HG03469 (cell line): ENCODE data around the gene CAMKMT.

Experiments
- ATAC-seq: cut with Tn5 transposase; IDR thresholded peaks from one replicate; pipeline ENCODE4 v1.9.1; 2021; ENCODE audit warnings: mild to moderate bottlenecking, moderate library complexity, moderate number of reproducible peaks; ENCODE audit not compliant: unreplicated experiment

CAMKMT gene

DNA sequence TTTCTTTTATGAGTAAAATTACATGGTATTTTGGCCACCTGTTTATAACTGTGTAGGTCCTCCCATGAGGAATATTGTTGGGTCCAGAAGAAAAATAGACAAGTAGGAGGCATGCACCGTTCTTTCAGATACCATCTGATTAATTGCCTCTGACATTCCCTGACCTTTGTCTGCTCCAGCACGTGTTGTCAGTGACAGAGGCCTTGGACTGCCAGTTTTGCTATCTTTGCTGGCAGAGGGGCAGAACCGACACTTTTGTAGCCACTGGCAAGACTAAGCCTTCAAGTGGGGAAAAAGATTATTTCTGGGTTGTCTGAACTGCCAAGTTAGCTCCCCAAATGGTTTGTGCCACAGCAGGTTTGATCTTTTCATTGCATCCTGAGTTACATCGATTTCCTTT lies 276.9 kb downstream of the CAMKMT start:
- no peak for ATAC-seq

DNA sequence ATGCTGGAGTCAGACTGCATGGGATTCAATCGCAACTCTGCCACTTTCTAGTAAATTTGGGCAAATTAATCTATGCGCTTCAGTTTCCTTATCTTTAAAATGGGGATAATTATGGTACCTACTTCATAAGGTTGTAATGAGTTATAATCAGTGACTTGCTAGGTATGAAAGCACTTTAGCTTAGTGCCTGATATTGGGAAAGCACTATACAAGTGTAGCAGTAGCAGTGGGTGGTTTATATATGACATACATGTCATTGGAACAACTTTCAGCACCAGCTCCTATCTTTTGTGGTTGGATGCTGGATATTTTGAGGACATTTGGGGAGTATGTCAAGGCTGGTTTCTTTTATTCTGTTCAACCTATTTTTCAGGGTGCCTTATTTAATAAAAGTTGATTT lies 277.7 kb downstream of the CAMKMT start:
- ATAC-seq = no peak

DNA sequence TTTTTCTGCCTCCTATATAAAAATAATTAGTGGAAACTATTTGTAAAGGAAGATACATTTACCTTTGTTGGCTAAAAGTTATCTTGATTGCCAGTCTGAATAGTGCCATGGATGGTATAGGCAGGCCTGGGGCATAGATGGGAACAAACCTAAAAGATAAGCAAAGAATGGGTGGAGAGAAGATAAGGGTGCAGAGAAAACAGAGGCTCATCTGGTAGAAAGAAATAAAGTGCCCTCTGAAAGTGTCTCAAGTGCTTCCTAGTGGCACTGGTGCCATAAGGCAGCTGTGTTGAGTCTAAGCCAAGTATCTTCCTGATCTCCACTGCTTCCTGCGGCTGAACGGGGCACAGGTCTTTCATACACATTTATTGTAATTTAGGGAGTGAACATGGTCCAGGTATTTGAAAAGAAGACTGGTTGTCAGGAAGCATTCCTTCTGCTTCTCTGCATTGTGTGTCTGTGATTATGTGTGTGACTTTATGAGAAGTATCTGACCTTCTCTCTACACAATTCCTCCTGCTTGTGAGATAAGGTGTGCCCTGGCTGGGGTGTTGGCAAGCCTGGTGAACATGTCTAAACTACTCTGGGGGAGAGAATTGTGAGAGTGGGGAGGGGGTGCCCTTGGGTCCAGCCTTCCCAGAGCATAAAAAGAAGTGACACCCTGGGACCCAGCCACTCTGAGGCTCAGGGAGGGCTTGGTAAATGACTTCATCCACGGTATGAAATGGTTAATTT lies 280.5 kb downstream of the CAMKMT start:
- ATAC-seq = no peak

DNA sequence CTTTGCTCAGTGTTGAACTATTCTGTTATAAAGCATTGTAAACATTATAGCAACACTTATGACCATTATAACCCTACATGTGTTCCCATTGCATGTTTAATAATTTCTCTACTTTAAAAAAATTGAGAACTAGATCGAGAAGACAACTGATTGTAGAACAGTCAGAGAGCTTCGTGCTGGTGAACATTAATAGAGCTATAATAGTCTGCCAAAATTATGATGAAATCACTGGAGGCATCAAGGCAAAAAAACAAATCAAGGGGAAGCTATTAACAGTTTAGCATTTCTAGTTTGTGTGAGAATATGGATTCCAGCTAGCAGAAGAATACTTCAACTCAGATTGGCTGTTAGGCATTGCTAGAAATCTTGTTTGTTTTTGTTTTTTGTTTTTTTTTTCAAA lies 284.2 kb downstream of the CAMKMT start:
- ATAC-seq = no peak

DNA sequence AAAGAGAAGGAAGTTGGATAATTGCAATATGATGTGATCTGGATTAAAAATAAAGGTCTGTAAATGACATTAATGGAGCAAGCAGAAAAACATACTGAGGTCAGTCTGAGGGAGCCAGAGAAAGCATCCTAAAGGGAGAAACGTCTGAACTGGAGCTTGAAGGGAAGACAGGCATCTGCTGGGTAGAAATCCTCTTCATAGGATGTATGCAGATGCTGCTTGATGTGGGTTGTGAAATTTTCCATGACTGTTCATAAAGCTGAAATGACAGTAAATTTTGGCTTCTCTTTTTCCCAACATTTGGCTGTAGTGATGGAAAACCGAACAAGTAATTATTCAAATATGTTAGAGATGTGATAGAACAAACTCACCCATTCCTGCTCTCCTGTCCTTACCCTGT lies 287.6 kb downstream of the CAMKMT start:
- ATAC-seq = no peak

DNA sequence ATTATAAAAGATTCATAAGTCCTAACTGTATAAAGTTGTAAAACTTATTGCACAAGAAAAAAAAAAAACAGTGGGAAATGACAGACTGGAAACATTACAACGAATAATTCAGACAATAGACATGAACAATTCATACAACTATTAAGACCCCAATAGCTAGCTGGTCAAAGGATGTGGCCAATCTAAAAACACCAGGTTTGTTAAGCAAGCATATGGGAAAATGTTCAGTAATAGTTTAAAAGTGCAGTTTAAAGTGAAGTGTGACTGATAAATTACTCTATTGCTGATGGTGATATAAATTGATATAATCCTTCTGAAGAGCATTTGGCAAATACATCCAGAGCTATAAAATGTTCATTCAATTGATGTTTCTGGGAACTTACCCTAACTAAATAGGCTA lies 289.0 kb downstream of the CAMKMT start:
- ATAC-seq = no peak

DNA sequence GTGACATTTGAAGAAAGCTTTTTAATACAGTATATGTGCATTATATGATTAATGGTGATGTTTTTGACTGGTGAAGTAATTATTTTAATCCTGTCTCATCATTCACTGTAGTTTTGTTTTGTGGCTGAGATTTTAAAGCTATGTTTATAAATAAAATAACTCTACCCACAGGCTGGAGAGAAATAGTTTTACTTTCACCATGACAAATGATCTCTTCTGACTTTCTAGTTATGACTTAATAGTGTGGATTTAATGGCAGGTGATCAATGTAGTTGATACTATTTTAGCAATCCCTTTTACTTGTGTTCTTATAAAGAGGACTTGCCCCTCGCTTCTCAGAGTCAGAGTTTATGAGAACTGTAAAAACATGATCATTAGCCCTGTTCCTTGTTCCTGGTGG lies 290.2 kb downstream of the CAMKMT start:
- ATAC-seq = no peak

DNA sequence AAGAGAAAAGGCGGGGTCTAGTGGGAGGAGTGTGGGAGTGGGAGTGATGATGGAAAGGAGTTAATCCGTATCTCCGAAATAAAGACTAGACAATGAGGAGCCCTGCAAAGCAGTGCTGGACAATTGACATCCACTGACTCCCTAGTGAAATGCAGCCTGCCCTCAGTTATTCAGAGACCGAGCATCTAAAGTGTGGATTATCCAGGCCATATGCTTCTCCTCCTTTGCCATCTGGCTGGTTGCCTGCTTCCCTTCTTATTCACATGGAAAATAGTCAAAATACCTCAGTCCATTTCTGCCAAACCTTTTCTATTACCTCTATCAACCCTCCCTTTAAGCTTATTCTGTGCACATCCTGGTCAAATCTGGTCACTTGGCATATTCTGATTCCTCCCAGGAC lies 291.0 kb downstream of the CAMKMT start:
- no peak for ATAC-seq

DNA sequence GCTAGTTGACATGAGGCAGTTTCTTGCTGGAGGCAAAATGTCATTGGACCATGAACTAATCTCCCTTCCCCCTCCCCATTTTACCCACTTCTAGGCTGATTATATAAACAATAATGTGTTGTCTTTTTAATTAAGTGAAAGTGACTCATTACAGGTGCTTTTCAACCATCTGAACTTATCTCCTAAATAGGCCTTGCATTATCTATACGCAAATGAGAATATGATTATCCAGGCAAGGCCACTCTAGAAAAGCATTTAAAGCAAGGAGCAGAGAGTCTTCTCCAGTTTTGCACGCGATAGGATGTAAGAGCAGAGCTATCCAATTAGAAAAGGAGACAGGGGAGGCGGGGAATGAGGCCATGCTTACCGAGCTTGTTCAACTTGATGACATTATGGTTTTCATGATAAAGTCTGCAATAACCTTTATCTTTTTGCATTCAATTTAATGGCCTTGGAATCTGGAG lies 293.7 kb downstream of the CAMKMT start:
- ATAC-seq = no peak

DNA sequence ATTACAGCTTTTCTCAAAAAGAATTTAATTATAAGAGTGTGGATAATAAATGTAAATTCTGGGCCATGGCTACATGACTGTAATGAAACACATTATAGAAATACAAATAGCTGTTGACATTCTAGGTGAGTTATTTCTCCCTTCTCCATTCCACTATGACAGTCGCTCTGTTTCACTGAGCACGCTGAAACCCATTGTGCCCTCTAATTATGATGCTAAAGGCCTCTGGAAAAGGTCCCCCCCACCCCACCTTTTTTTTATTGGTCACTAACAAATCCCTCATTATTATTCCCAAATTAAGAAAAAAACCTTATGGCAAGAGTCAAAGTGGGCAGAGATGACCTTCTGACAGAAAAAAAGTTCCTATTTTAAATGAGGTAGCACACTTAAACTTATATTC lies 294.7 kb downstream of the CAMKMT start:
- ATAC-seq = no peak

DNA sequence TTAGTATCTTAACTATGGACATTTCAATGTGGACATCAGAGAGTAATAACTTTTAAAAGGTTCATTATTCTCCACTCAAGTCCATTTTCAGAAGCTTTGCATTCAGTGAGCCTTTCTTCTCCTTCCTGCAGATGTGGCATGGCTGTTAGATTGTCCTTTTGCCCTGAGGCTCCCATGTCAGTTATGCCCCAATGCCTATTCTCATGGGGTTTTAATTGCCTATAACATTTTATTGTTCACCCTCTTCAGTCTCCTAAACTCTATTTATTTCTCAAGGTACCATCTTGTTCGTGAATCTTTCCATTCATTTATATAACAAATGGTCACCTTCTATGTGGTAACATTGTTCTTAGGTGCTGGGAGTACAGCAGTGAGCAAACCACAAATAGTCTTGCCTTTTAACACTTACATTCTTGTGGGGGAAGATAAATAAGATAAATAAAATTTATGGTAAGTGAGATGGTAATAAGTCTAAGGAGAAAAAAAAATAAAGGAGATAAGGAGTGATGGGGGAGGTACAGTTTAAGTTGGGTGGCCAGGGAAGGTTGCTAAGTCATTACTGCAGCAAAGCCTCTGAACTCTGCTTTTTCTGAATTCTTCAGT lies 301.8 kb downstream of the CAMKMT start:
- ATAC-seq = no peak

DNA sequence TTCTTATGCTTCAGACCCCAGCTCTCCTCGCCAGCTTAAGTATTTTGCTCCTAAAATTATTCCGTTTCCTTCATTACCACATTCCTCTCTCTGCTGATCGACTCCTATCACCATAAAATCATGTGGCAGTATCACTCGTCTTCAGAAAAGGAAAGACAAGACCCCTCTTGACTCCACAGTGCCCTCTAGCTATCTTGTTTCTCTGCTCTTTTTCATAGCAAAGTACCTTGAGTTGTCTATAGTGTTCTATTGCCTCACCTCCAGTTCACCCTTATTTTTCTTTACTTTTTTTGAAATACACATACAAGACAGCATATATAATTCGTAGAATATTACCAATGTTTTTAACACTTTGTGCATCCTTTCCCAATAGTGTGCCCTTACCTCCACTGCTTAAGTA lies 306.6 kb downstream of the CAMKMT start:
- ATAC-seq = no peak

DNA sequence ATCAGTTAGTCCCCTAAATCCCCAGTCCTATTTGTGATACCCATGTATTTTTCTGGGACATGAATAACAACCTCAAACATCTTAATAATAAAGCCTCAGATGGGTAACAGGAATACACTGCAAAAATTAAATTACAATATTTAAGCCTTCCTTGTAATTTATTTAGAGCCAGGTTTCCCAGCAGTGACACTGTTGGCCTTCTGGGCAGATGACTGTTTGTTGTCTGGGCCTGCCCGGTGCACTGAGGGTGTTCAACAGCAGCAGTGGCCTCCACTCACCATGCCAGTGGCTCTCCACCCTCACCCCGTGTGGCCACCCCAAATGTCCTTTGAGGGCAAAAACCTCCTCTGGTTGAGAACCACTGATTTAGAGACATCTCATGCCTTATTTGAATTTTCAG lies 309.5 kb downstream of the CAMKMT start:
- ATAC-seq = no peak

DNA sequence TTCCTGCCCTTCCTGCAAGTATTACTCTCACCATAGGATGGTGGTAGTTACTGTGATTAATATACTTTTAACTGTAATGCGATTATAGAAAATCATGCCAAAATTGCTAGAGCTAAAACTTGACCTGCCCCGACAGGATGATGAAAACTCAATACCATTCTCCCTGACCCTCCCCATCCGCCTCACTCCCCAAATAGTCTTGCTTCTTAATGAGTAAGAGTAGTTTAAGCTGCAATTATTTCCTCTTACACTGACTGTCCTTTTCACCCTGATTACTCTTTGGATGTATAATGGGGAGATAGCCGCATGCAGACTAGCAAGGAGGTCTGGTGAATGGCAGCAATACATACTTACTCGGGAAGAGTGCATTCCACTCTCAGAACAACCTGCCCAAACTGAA lies 310.2 kb downstream of the CAMKMT start:
- no peak for ATAC-seq

DNA sequence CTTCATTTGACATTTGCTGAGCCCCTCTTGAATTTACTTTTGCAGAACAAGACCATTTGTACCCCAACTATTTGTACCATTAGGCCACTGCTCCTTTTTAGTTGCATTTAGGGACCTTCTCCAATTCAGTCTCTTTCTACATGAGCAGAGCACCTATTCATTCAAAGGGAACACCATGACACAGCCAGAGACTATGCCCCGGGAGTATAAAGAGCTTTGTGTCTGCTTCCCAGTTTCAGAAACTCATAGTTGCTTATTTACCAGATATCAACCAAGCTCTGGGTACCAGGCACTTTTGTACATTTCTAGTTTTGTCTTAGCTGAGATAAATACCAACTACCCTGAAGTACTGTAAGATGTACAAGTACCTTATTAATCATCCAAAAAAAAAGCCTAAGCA lies 310.7 kb downstream of the CAMKMT start:
- ATAC-seq = no peak

DNA sequence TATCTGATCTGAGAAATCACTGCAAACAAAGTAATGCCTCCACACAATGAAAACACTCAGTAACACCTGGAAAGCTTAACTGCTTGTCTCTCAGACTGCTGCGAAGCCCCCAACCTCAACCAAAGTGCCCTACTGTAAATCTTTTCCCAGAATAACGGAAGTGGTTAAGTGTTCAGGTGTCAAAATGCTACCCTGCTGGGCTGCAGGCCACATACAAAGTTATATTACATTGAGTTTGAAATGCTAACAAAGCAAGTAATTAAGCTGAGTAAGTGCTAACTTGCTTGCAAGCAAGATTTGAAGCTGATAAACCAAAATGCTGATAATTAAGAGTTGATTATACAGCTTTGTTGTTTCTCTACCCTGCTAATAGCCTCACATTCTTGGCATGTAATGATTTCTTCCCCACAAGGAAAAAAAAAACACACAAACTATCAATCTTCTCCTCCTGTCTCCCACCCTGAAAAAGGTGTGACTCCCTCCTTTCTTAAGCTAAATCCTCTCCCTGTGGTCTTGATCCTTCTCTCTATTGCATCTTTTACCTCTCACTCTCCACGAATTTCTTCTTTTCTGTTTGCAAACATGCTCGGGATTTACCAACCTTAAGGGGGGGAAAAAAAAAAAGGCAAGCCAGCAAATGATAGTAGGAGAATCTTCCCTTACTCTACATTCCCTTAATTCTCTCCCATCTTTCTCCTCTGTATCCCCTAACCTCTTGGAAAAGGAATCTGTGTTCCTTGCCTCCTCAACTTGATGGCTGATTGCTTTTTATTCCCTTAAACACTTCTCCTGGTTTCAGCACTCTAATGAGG lies 312.9 kb downstream of the CAMKMT start:
- ATAC-seq = no peak

DNA sequence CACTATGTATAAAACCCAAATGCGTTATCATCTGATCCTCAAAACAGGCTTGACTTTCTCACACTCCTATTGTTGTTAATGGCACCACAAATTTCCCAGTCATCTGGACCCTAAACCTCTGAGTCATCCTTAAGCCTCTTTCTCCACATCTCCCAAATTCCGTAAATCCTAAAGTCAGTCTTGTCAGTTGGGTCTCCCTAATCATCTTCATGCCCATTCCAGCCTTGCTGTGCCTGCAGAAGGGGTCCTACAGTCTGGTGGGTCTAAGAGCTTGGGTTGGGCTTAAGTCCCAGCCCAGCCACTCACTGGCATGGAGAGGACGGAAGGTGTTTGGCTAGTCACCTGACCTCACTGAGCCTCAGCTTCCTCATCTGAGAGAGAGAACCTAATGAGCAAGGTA lies 314.6 kb downstream of the CAMKMT start:
- no peak for ATAC-seq

DNA sequence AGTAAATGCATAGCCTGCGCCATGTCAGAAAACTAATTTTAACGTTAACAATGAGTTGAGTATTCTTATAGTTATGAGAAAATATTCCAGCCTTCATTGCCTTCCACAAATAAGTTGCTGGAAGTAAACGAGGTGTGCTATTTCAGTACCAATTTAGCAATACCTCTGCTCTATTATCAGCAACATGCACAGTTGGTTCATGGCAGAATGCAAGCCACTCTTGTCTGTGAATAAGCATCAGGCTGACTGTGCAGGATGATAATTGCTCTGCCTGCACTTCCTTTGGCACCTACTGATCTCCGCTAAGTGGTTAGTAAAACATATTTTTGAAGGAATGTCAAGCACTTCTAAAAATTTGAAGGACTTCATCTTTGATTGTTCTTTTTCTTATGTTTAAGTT lies 317.8 kb downstream of the CAMKMT start:
- no peak for ATAC-seq

DNA sequence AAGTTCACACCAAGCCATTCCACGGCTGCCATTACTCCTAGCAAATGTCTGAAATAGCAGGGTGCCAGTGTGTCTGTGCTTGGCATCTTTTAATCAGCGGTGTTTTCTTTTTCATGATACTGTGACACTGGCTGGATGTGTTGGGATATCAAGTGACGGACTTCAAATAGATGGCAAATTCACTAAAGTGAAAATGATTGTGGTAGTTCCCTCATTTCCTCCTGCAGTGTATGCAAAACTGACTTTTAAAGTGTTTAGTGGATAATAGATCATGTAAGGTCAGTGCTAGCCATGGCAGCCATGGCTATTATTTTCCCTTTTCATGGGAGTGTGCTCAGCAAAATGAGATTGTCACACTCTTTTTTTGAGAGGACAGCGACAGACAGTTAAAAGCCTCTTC lies 318.2 kb downstream of the CAMKMT start:
- ATAC-seq = no peak

DNA sequence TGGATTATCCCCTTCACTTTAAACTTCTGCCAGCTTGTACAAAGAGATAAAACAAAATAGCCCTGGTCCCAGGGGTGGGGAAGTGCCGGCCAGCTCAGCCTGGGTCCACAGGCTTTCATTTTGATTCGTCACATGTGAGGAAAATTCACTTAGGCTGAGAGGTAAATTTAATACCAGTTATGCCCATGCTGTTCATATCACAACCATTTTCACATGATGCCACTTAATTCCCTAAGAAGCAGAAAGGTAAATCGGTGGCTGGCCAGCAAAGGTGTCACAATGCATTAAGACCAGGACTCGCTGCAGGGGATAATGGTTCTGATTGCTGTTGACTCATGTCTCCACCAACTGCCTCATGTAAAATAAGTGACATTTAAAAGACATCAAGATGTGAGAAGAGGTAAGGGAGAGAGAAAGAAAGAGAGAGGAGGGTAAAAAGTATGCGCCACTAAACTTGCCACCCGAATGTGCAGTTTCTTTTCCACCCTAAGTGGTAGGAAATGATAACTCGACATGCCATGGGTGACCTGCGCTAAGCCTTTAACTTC lies 318.8 kb downstream of the CAMKMT start:
- ATAC-seq = no peak

DNA sequence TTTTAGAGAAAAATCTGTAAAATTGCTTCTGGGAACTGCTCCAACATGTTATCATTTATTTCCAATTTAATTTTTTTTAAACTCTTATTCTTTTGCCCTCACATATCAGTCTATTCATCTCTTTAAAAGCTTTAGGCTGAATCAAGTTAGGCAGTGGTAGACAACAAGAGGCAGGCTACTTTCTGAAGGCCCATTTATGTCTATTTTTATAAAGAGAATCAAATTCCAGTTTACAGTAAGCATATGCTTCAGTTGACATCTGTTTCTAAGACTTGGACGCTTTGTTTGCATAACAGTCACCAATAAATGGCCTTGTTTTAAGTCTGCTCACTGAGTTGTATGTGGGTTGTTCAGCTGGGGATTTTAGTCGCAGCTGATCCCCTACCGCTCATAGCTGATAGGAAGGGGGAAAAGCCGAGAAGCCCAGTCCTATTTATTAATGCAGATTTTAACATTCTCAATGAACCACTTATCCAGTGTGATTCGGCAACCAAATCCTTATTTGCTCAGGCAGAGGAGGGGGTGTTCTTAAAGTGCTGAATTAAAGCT lies 319.3 kb downstream of the CAMKMT start:
- ATAC-seq = no peak
